ENCODE measurements around the gene RGSL1. TPM values are rescaled to one million over a fixed set of nuclear protein-coding genes. Genes with fewer than 3 reads are reported as not detected.
A peak's percentile ranks its signal among the peaks of the same experiment; 100 is the strongest.

Gene RGSL1
- total RNA-seq, 4 donors from 2014 or later, result not detected

DNA sequence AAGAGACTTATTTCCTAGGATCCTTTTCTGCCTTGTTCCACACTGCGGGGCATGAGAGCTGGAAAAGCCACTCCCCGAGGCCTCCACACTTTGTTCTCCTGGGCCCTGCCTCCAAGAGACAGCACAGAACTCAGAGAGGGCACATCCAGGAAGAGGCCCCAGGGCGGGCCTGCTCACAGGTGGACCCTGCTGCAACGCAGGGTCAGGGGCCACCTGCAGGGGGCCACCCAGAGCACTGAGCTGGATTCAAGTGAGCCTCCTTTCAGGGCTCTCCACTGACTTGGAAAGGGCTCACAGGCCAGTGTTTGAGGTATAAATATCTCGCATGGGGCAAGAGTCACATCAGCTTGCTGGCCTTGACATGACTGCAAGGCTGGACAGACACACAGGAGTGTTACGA lies 149.4 kb downstream of the RGSL1 start:
- H3K9me3 ChIP-seq, result no peaks in the 10 kb centered on the region
- no peaks in the 10 kb centered on the region for H3K27me3 ChIP-seq
- no peak overlapping the region for H3K4me3 ChIP-seq
- H3K36me3 ChIP-seq, result no peaks in the 10 kb centered on the region
- no peak overlapping the region for H3K27ac ChIP-seq
- no peak for TF ChIP-seq POLR2A (IDR thresholded peaks at IDR 0.05)
- TF ChIP-seq, protein P1, sequence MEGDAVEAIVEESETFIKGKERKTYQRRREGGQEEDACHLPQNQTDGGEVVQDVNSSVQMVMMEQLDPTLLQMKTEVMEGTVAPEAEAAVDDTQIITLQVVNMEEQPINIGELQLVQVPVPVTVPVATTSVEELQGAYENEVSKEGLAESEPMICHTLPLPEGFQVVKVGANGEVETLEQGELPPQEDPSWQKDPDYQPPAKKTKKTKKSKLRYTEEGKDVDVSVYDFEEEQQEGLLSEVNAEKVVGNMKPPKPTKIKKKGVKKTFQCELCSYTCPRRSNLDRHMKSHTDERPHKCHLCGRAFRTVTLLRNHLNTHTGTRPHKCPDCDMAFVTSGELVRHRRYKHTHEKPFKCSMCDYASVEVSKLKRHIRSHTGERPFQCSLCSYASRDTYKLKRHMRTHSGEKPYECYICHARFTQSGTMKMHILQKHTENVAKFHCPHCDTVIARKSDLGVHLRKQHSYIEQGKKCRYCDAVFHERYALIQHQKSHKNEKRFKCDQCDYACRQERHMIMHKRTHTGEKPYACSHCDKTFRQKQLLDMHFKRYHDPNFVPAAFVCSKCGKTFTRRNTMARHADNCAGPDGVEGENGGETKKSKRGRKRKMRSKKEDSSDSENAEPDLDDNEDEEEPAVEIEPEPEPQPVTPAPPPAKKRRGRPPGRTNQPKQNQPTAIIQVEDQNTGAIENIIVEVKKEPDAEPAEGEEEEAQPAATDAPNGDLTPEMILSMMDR (IDR thresholded peaks at IDR 0.05), result no peak
- peaks cover 0 to 13% (median 1%) of the 10 kb centered on the region in 4 donors for H3K4me1 ChIP-seq
- DNase-seq, result no peak

DNA sequence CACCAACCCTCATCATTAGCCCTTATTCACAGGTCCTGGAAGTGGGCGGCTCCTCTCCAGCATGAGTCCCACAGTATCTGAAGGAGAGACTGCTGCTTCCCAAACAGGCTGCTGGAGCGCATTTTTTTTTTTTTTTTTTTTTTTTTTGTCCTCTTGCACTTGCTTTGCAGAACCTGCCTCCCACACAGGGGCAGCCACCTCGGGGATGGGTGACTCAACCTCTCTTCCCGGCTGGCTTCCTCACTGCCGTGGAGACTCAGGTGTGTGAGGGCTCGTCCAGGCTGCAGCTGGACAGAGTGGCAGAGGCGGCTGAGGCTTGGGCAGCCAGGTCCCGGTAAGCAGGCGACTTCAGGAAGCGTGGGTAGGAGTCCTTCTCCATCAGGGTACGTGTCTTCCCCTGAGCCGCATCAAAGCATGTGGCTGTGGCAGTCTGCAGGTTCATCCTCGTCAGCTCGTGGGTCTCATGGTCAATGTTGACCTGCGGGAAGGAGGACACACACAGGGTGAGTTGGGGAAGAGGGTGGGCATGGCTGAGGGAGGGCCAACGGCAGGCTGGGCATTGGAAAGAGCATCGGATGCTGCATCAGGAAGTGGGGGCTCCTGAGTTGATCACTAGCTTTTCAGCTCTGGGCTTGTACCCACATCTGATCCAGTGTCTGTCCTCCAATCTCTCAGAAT lies 150.2 kb downstream of the RGSL1 start:
- Histone ChIP-seq H3K4me3 (no peak overlapping the region), H3K36me3 (no peaks in the 10 kb centered on the region), H3K27me3 (no peaks in the 10 kb centered on the region), H3K9me3 (no peaks in the 10 kb centered on the region), H3K27ac (no peak overlapping the region), H3K4me1 (peaks cover 0 to 17% (median 1%) of the 10 kb centered on the region in 4 donors)
- TF ChIP-seq, protein P1 (IDR thresholded peaks at IDR 0.05), result no peak
- TF ChIP-seq POLR2A (IDR thresholded peaks at IDR 0.05), result no peak
- no peak for DNase-seq

DNA sequence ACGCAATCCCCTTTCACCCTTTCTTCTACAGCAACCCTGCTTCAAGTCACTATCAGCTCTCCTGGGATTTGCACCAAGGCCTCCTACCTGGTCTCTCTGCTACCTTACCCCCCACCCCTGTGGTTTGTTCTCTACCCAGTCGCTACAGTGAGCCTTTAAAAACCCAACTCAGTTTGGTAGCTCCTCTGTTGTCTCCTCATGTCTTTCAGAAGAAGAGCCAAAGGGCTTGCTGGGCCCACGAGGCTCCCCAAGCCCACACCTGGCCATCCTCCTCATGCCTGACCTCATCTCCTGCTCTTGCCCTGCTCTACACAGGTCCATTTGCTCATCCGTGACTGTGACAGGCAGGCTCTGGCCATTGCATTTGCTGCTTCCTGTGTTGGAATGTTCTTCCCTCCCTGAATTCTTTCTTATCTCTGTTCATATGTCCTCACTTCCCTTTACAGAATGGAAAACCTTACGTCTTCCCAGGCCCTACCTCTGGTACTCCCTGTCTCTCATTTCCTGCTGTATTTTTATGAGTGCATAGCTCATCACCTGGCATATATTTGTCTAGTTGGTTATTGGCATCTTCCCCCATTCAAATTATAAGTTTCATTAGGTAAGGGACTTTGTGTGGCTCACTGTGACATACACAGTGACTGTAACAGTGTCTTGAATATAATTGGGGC lies 150.9 kb downstream of the RGSL1 start:
- Histone ChIP-seq H3K4me3 (no peak overlapping the region), H3K36me3 (no peaks in the 10 kb centered on the region), H3K27me3 (no peaks in the 10 kb centered on the region), H3K4me1 (peaks cover 0 to 17% (median 1%) of the 10 kb centered on the region in 4 donors), H3K9me3 (no peaks in the 10 kb centered on the region), H3K27ac (no peak overlapping the region)
- DNase-seq, result no peak
- TF ChIP-seq POLR2A (IDR thresholded peaks at IDR 0.05), result no peak
- TF ChIP-seq, protein P1 (IDR thresholded peaks at IDR 0.05), result no peak

DNA sequence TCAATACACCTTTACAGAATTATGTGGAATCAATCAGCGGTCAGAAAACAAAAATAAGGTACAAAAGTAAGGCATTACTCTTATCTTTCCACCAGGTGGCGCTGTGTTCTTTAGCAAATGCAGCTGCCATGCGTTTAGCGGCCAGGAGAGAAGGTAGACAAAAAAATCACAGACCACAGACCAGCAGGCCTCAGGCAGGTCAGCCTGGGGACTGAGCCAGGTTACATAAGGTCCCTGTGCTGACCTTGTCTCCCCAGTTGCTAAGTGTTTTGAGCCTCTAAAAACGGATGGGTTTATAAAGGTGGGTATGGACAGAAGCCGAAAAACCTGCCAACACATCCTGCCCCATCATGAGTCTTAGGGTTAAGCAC lies 151.5 kb downstream of the RGSL1 start:
- TF ChIP-seq, protein P1 (IDR thresholded peaks at IDR 0.05), result peak; percentile 76 to 93 (median 90)
- TF ChIP-seq POLR2A (IDR thresholded peaks at IDR 0.05), result no peak
- Histone ChIP-seq H3K27me3 (no peaks in the 10 kb centered on the region), H3K9me3 (no peaks in the 10 kb centered on the region), H3K4me1 (peaks cover 0 to 17% (median 1%) of the 10 kb centered on the region in 4 donors), H3K4me3 (peak overlapping the region in 1 of 4 donors; percentile 11), H3K36me3 (no peaks in the 10 kb centered on the region), H3K27ac (peak overlapping the region in 1 of 4 donors; percentile 42)
- peak in 2 of 3 donors; percentile 56 to 81 for DNase-seq

DNA sequence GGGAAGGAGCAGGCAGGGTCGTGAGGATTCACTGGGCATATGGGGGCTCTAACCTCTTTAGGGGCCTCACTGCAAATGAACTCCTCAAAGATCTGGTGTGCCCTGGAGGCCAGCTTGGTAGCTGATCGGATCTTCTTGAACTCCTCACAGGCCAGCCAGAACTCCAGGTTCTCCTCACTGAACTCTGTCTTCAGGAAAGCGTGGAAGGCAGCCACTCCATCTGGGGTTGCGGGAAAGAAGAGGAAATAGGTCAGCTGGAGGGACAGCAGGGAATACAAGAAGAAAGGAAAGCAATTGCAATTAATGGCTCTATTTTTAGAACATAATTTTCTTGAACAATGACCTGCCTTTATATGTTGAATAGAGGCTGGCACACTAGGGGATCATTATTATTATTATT lies 152.0 kb downstream of the RGSL1 start:
- TF ChIP-seq POLR2A (IDR thresholded peaks at IDR 0.05), result no peak
- TF ChIP-seq, protein P1 (IDR thresholded peaks at IDR 0.05), result no peak
- peak overlapping the region in 1 of 4 donors; percentile 11 for H3K4me3 ChIP-seq
- no peaks in the 10 kb centered on the region for H3K36me3 ChIP-seq
- DNase-seq, result no peak
- no peaks in the 10 kb centered on the region for H3K27me3 ChIP-seq
- peaks cover 0 to 17% (median 1%) of the 10 kb centered on the region in 4 donors for H3K4me1 ChIP-seq
- peak overlapping the region in 1 of 4 donors; percentile 42 for H3K27ac ChIP-seq
- H3K9me3 ChIP-seq, result no peaks in the 10 kb centered on the region

All from Peyer's patch (tissue), 4 donors.